CD4-positive, alpha-beta T cell treated with Interleukin-12 subunit alpha and Interleukin-12 subunit beta, for 1 hour (primary cell): ENCODE data around the gene RUFY2.

Experiments used
- DNase-seq: peaks from one replicate; pipeline ENCODE4 v3.0.0-alpha.2; 2020

The RUFY2 gene

GRCh38 chr10:68364101-68364886, 42.8 kb downstream of the RUFY2 start:
- no peak for DNase-seq

- no peak for DNase-seq
Measured at GRCh38 chr10:68362590-68362989, 44.5 kb downstream of the RUFY2 start.

GRCh38 chr10:68359189-68359588, 47.9 kb downstream of the RUFY2 start:
- no peak for DNase-seq

- no peak for DNase-seq
Measured at GRCh38 chr10:68353537-68353936, 53.5 kb downstream of the RUFY2 start.

- peak; percentile 67 for DNase-seq
Measured at GRCh38 chr10:68348265-68348741, 58.8 kb downstream of the RUFY2 start.

- no peak for DNase-seq
Measured at GRCh38 chr10:68346774-68347173, 60.3 kb downstream of the RUFY2 start.

- no peak for DNase-seq
Measured at GRCh38 chr10:68345621-68346020, 61.5 kb downstream of the RUFY2 start.

GRCh38 chr10:68342909-68343516, 64.1 kb downstream of the RUFY2 start:
- DNase-seq = no peak

GRCh38 chr10:68340358-68341080, 66.6 kb downstream of the RUFY2 start:
- DNase-seq = no peak

GRCh38 chr10:68336754-68337351, 70.2 kb downstream of the RUFY2 start:
- no peak for DNase-seq

- DNase-seq = no peak
Measured at GRCh38 chr10:68334672-68335467, 72.2 kb downstream of the RUFY2 start.

- DNase-seq = no peak
Measured at GRCh38 chr10:68333440-68334431, 73.3 kb downstream of the RUFY2 start.

GRCh38 chr10:68333058-68333395, 74.0 kb downstream of the RUFY2 start:
- no peak for DNase-seq

GRCh38 chr10:68332259-68333057, 74.6 kb downstream of the RUFY2 start, which contains the start of gene PBLD:
Gene PBLD, minus strand, starts transcription at chr10:68332928. Its CDS starts 26,084 bp downstream, at chr10:68306844.
- peak; percentile 63 for DNase-seq

GRCh38 chr10:68331455-68332258, 75.4 kb downstream of the RUFY2 start, which contains the start of gene HNRNPH3:
Gene HNRNPH3, plus strand, starts transcription at chr10:68332064. Its CDS starts 5,158 bp downstream, at chr10:68337222.
- DNase-seq = peak; percentile 99

- DNase-seq = no peak
Measured at GRCh38 chr10:68330852-68331454, 76.1 kb downstream of the RUFY2 start.

- no peak for DNase-seq
Measured at GRCh38 chr10:68329506-68329861, 77.6 kb downstream of the RUFY2 start.

GRCh38 chr10:68327889-68328786, 78.9 kb downstream of the RUFY2 start:
- no peak for DNase-seq
